Vein endothelial cell (primary cell): ENCODE data around the gene MYCBP2. TPM values are rescaled to one million over a fixed set of nuclear protein-coding genes. Genes with fewer than 3 reads are reported as not detected.

Experiments
- total RNA-seq: library from RNA; depleted of rRNA; stranded (reverse); fragments of >200 nt; gene quantifications from 2 replicates; pipeline ENCODE4 v1.2.3, GENCODE V29; 2012

Gene MYCBP2
- total RNA-seq = 116 and 134 TPM in 2 replicates

GRCh38 chr13:77326905-77327604, at the start of gene MYCBP2:
TSS of gene MYCBP2 (minus strand) at chr13:77327094. CDS start at chr13:77326775, 319 bp downstream.

DNA sequence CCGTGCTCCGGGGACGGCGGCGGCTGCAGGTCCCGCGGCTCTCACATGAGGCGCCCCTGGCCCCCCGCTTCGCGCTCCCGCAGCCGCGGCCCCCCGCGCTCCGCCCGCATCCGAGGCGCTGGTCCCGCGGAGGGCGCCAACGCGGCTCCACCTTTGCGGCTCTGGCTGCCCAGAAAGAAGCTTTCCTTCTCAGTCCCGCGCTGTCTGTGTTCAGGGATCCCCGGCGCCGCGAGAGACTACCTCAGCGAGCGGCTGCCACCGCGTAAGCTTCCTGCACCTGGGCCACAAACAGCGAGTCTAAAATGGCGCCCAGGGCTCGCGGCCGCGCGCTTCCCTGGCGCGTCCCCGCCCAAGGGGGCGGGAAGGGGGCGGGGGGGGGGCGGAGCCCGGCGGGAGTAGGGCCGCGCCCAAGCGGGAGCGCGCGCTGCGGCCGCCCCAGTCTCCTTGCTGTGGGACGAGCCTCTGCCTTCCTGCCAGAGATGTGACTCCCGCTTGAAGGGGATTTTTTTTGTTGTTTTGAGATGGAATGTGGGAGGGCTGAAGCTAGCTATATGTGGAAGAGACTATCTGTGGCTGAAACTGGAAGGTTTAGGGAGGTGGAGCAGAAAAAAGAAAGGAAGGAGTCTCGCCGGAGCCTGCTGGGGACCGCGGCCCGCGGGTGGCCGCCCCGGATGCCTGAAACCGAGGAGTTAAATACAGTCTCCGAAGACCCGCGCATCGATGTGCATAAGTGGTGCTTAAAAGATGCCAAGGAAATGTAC, 299.9 kb downstream of the MYCBP2 start, which contains the start of gene FBXL3:
Gene FBXL3 (minus strand): TSS at position 299 of the 761 bp plus-strand sequence. CDS start 5,299 bp downstream, outside the sequence.

Other genes starting within 250 kb of the MYCBP2 start
- not detected in 2 replicates for gene SCEL, start 208.6 kb upstream of the MYCBP2 start, total RNA-seq